ENCODE measurements around the gene BOLA3. TPM values are rescaled to one million over a fixed set of nuclear protein-coding genes. Genes with fewer than 3 reads are reported as not detected.

The BOLA3 gene
- total RNA-seq, 4 donors from 2014 or later, result 26.5 to 56.4 (median 37.3) TPM

DNA sequence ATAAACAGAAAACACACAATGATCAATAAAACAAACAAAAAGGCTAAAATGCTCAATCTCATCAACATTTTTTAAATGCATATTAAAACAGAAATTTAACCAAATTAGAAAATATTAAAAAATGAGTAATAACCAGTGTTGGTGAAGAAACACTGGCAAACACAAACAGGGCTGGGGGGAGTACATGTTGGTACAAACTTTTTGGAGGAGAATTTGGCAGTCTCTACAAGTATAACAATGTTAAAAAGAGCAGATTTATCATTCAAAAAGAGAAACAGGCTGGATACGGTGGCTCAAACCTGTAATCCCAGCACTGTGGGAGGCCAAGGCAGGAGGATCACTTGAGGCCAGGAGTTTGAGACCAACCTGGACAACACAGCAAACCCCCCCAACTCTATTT lies 17.0 kb upstream of the BOLA3 start:
- TF ChIP-seq, protein P1, sequence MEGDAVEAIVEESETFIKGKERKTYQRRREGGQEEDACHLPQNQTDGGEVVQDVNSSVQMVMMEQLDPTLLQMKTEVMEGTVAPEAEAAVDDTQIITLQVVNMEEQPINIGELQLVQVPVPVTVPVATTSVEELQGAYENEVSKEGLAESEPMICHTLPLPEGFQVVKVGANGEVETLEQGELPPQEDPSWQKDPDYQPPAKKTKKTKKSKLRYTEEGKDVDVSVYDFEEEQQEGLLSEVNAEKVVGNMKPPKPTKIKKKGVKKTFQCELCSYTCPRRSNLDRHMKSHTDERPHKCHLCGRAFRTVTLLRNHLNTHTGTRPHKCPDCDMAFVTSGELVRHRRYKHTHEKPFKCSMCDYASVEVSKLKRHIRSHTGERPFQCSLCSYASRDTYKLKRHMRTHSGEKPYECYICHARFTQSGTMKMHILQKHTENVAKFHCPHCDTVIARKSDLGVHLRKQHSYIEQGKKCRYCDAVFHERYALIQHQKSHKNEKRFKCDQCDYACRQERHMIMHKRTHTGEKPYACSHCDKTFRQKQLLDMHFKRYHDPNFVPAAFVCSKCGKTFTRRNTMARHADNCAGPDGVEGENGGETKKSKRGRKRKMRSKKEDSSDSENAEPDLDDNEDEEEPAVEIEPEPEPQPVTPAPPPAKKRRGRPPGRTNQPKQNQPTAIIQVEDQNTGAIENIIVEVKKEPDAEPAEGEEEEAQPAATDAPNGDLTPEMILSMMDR (IDR thresholded peaks at IDR 0.05; ENCODE audit: low read depth), result no peak

DNA sequence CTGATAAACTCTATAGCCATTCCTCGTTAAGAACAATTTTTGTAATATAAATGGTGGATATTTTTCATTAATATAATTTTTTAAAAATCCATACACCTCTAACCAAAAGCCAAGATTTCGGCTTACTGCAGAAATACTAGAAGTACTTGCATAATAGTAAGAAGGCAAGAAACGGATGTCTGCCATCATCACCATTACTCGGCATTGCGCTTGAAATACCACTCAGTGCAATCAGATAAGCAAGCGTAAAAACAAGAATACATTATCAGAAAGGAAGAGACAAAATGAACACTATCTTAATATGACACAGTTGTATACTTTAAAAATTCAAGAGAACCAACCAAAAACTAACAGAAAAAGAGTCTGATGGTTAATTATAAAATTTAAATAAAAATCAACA lies 15.2 kb upstream of the BOLA3 start:
- TF ChIP-seq, protein P1 (IDR thresholded peaks at IDR 0.05; ENCODE audit: low read depth), result no peak

DNA sequence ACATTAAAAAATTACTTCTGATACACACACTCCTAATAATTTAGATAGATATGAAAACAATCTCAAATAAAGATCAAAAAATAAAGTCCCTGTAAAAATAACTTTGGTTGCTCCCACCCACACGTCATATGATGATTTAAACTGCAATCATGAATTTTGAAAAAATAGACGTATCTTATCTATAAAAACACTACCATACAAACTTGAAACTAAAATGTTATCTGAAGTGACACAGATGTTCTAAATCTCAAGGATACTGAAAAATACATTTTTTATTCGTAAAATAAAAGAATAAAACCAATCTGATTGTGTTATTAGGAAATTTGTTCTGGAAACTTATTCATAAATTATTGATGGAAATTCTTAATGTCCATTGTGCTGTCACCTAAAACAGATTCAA lies 8.1 kb upstream of the BOLA3 start:
- TF ChIP-seq, protein P1 (IDR thresholded peaks at IDR 0.05; ENCODE audit: low read depth), result no peak

DNA sequence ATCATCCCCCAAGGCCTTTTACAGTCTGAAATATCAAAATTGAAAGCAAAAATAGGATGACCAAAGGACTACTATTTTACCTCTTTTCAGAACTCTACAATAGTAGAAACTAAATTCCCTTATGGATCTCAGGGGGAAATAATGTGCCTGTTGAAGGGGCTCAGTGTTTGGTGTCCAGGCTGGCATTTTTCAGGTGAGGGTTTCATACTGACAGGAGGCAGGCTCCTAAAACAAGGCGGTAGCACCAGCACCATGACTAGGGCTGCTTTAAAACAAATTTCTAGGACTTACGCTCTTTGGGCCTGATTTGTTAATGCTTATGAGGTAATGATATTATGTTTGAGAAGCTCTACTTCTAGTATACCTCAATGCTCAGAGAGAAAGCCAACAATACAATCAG lies 5.2 kb upstream of the BOLA3 start:
- TF ChIP-seq, protein P1 (IDR thresholded peaks at IDR 0.05; ENCODE audit: low read depth), result no peak

DNA sequence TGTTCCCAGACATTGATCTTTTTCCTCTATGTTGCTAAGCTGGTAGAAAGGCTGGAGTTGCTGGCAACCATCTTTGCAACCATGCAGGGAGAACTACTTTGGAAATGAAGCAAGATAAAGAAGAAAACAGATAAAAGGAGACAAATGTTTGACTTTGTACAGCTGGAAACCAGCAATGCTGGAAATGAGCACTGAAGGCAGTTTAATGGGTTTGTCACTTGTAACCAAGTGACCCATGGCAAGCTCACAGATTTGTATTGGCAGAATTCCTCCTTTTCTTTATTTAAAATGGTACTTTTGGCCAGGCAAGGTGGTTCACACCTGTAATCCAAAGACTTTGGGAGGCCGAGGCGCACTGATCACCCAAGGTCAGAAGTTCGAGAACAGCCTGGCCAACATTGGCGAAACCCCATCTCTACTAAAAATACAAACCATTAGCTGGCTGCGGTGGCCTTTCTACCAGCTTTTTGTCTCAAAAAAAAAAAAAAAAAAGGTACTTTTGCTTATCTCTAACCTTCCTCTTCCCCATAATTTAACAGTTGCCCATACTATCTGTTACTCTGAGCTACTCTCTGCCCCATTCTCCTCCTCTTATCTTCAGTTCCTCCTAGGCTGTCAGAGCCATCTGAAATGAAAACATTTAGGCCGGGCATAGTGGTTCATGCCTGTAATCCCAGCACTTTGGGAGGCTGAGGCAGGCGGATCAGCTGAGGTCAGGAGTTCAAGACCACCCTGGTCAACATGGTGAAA lies 2.0 kb upstream of the BOLA3 start:
- TF ChIP-seq, protein P1 (IDR thresholded peaks at IDR 0.05; ENCODE audit: low read depth), result no peak

DNA sequence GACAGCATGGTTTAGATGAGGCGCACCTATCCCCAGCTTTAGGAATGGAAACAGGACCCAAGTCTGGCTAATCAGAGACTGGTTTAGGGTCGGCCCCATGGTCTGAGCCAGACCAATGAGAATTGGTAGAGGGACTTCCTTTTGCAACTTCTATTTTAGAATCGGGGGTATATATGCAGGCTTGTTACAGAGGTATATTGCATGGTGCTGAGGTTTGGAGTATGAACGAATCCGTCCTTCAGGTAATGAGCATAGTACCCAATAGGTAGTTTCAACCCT lies 1.5 kb upstream of the BOLA3 start:
- TF ChIP-seq, protein P1 (IDR thresholded peaks at IDR 0.05; ENCODE audit: low read depth), result no peak

DNA sequence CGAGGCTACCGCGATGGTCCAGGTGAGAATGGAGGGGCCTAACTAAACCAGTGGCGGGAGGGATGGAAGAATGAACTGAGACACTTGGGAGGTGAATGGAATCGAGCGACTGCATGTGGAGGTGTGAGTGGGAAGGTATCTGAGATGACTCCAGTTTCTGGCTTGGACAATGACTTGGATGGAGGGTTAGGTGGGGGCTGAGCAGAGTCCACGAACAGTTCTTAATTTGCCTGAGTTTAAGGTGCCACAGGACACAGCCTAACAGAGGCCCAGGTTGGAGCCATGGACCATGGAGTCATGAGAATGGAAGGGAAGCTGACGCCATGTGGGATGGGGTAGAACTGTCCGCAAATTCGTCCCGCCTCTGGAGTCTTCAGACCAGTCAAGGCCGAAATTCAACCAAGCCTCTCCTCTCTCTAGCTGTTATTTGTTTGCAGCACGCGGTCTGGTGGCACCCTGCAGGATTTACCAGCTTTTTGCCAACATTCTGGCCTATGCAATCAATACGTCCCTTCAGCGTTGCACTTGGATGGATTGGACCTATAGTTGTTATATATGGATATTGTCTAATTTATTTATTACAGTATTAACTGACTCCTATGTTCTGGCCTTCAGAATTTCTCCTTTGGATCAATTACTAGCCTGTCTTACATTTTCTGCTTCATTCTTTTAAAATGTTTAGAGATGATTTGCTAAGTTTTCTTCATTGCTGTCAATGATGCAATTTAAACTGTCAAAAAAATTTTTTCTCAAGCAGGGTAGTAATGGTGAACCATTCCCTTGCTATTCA lies 940 bp upstream of the BOLA3 start:
- TF ChIP-seq, protein P1 (IDR thresholded peaks at IDR 0.05; ENCODE audit: low read depth), result no peak
